ENCODE results near the gene USP36.

DNA sequence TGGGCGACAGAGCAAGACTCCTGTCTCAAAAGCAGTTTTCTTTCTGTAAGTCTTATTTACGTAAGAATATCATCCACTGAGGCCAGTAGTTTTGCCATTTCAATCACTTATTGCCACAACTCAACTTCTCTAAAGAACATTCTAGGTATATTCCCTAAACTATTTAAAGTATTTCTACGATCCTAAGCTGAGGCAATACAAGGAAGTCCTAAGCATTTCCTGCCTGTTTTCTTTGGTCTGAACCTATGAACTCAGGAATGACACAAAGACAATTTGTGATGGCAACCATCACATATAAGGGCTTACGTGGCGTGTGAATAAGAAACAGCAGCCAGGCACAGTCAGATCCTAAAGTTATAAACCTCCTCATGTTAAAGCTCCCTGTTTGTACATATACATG lies 14.2 kb downstream of the USP36 start:
- TF ChIP-seq CTCF (IDR thresholded peaks at IDR 0.05; ENCODE audit: low read depth, low read length) (no peak), EZH2phosphoT487 (IDR thresholded peaks at IDR 0.05; ENCODE audit: low read depth) (no peak)
